Measurements from ENCODE around the gene MYL10. TPM values are rescaled to one million over a fixed set of nuclear protein-coding genes. Genes with fewer than 3 reads are reported as not detected.

Gene MYL10
- total and polyA plus RNA-seq, 10 of the 15 experiments (the other 5 are each of a cell fraction or from before 2014, with no cell fraction given): not detected

DNA sequence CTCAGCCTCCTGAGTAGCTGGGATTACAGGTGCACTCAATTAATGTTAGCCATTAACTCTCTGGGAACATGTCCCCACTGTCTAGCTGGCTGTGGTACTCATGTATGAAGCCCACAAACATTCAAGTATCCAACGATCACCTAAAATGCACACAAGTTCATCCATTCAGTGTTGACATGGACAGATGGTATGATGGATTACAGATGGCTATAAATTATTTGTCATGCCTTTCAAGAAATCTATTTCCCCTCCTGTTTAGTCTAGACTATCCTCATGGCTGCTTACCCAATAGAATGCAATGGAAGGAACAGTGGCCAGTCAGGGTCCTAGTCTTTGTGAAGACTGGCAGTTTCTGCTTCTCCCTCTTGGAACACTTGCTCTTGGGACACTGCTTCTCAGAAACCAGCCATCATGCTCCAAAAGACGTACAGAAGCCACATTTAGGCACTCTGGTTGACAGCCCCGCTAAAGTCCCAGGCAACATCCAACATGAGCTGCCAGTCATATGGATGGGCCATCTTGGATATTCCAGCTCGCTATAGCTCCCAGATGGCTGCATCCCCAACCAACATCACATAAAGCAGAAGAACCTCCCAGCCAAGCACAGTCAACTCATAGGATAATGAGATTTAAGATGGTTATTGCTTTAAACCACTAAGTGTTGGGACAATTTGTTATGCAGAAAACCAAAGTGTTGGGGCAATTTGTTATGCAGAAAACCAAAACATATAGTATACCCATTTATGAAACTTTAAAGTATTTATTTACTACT, 33.1 kb downstream of the MYL10 start:
- ChIA-PET POLR2A (interaction anchor here (0.5 kb wide), 1 partner anchor 184 kb away, joined by 3 read pairs; no protein-coding TSS in a partner anchor), CTCF (interaction anchor here (1.0 kb wide), 1 partner anchor 52 kb away, joined by 3 read pairs; no protein-coding TSS in a partner anchor), RAD21 (ENCODE audit: unreplicated experiment) (no interaction called here), SMC1A (ENCODE audit: uncharacterized antibody, unreplicated experiment) (interaction anchor here (0.6 kb wide), 1 partner anchor 615 kb away, joined by 3 read pairs; no protein-coding TSS in a partner anchor)
- intact Hi-C loops (cut with micrococcal nuclease; ENCODE audit: unreplicated experiment): no loop called here
- in situ Hi-C loops (cut with MboI): no loop called here
- no peak for ATAC-seq
- H3K79me2 ChIP-seq (ENCODE audit: control insufficient read depth, insufficient read depth, low read length): no peaks in the 10 kb centered on the region
- no TSS peak for BruUV-seq (replicated peaks)
- TF ChIP-seq TCF7 (IDR thresholded peaks at IDR 0.05; ENCODE audit: borderline replicate concordance) (no peak), KLF5 (IDR thresholded peaks at IDR 0.05; ENCODE audit: partially characterized antibody) (no peak), RUNX3 (IDR thresholded peaks at IDR 0.05; ENCODE audit: low read length) (no peak), MXI1 (IDR thresholded peaks at IDR 0.05; ENCODE audit: low read depth, low read length) (no peak), YY1 (IDR thresholded peaks at IDR 0.05; ENCODE audit: low read depth, low read length) (no peak), BCL11A (IDR thresholded peaks at IDR 0.05; ENCODE audit: low read depth, low read length) (no peak), RCOR1 (conservative IDR thresholded peaks at IDR 0.05; ENCODE audit: low read depth, low read length) (no peak), TAF1 (IDR thresholded peaks at IDR 0.05; ENCODE audit: borderline replicate concordance, low read depth, low read length) (no peak), TBL1XR1 (IDR thresholded peaks at IDR 0.05; ENCODE audit: low read depth, low read length) (no peak), HSF1 (IDR thresholded peaks at IDR 0.05; ENCODE audit: low read depth, low read length) (no peak), PAX5 (IDR thresholded peaks at IDR 0.05; ENCODE audit: borderline replicate concordance, low read depth, low read length) (no peak), IRF5 (IDR thresholded peaks at IDR 0.05; ENCODE audit: borderline replicate concordance) (no peak), STAT3 (IDR thresholded peaks at IDR 0.05; ENCODE audit: low read depth, low read length) (no peak), HDGF (IDR thresholded peaks at IDR 0.05) (no peak)
- TF ChIP-seq, protein P1, sequence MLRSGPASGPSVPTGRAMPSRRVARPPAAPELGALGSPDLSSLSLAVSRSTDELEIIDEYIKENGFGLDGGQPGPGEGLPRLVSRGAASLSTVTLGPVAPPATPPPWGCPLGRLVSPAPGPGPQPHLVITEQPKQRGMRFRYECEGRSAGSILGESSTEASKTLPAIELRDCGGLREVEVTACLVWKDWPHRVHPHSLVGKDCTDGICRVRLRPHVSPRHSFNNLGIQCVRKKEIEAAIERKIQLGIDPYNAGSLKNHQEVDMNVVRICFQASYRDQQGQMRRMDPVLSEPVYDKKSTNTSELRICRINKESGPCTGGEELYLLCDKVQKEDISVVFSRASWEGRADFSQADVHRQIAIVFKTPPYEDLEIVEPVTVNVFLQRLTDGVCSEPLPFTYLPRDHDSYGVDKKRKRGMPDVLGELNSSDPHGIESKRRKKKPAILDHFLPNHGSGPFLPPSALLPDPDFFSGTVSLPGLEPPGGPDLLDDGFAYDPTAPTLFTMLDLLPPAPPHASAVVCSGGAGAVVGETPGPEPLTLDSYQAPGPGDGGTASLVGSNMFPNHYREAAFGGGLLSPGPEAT (IDR thresholded peaks at IDR 0.05; ENCODE audit: low read depth): no peak
- TF ChIP-seq, protein P2, sequence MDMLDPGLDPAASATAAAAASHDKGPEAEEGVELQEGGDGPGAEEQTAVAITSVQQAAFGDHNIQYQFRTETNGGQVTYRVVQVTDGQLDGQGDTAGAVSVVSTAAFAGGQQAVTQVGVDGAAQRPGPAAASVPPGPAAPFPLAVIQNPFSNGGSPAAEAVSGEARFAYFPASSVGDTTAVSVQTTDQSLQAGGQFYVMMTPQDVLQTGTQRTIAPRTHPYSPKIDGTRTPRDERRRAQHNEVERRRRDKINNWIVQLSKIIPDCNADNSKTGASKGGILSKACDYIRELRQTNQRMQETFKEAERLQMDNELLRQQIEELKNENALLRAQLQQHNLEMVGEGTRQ (IDR thresholded peaks at IDR 0.05; ENCODE audit: borderline replicate concordance, low read depth, low read length): no peak
- no peaks in the 10 kb centered on the region for H3K4me1 ChIP-seq (ENCODE audit: control insufficient read depth, insufficient read depth, low read length)
- H2AFZ ChIP-seq (ENCODE audit: control insufficient read depth, low read depth, low read length): no peak overlapping the region
- H3K27ac ChIP-seq (ENCODE audit: control insufficient read depth, insufficient read depth): no peak overlapping the region
- no peaks in the 10 kb centered on the region for H4K20me1 ChIP-seq (ENCODE audit: control insufficient read depth, insufficient read depth)
- H3K9ac ChIP-seq (ENCODE audit: control insufficient read depth, insufficient read depth, low read length): no peak overlapping the region
- H3K4me3 ChIP-seq: no peak overlapping the region
- no peaks in the 10 kb centered on the region for H3K9me3 ChIP-seq (replicated peaks; ENCODE audit: control insufficient read depth, insufficient read depth, low read length)
- FAIRE-seq: no peak
- no peaks in the 10 kb centered on the region for H3K36me3 ChIP-seq (ENCODE audit: control insufficient read depth in 2 of 2, insufficient read depth in 2 of 2, low read length in 1 of 2)
- H3K4me2 ChIP-seq (ENCODE audit: control insufficient read depth, insufficient read depth): no peak overlapping the region
- WGBS (ENCODE audit: insufficient coverage, insufficient replicate concordance, low lambda C conversion rate, missing lambda C conversion rate): 16% methylated on average over 4 of the region's 4 CpGs
- no peak for DNase-seq (ENCODE audit: low read depth, low spot score)
- no peaks in the 10 kb centered on the region for H3K27me3 ChIP-seq (replicated peaks in 1 of 2; ENCODE audit: control insufficient read depth in 2 of 2, insufficient read depth in 2 of 2, low read length in 1 of 2)
